ENCODE results near the gene FAM118B.

FAM118B gene

GRCh38 chr11:126225295-126225665, 13.7 kb downstream of the FAM118B start:
- H3K4me2 ChIP-seq (ENCODE audit: low read length, poor library complexity, severe bottlenecking), result no peak overlapping the region
- 100% methylated on average over 1 of the region's 2 CpGs for WGBS

GRCh38 chr11:126226334-126227084, 14.9 kb downstream of the FAM118B start:
- DNase-seq, result no peak
- Histone ChIP-seq H3K27ac (ENCODE audit: low read length, poor library complexity, severe bottlenecking) (no peak overlapping the region), H3K18ac (ENCODE audit: low read depth in 1 of 2, low read length in 2 of 2) (no peak overlapping the region), H3K9me3 (ENCODE audit: control insufficient read depth, low read length) (no peaks in the 10 kb centered on the region), H2BK15ac (ENCODE audit: low read depth, poor library complexity, severe bottlenecking) (no peak overlapping the region), H3K36me3 (ENCODE audit: control insufficient read depth in 1 of 2, insufficient read depth in 2 of 2, low read depth in 1 of 2, low read length in 2 of 2) (peaks cover 0 to 11% of the 10 kb centered on the region in 2 experiments), H4K91ac (ENCODE audit: low read length) (no peak overlapping the region), H3K9ac (ENCODE audit: low read length) (no peak overlapping the region), H2AFZ (ENCODE audit: low read depth, low read length) (no peak overlapping the region), H4K8ac (ENCODE audit: low read length) (no peak overlapping the region), H3K27me3 (ENCODE audit: control insufficient read depth in 1 of 2, insufficient read depth in 1 of 2, low read length in 2 of 2) (no peaks in the 10 kb centered on the region), H3K4me2 (ENCODE audit: low read length, poor library complexity, severe bottlenecking) (no peak overlapping the region), H3K79me1 (replicated peaks; ENCODE audit: low read length, poor library complexity, severe bottlenecking) (peaks cover 23% of the 10 kb centered on the region), H2BK5ac (ENCODE audit: low read depth, low read length, poor library complexity, severe bottlenecking) (no peak overlapping the region), H2BK12ac (ENCODE audit: low read length in 2 of 2) (no peak overlapping the region), H3K4ac (ENCODE audit: low read depth in 1 of 2, low read length in 2 of 2) (no peak overlapping the region), H2AK5ac (ENCODE audit: low read length, severe bottlenecking) (no peak overlapping the region), H3K4me3 (ENCODE audit: insufficient read depth in 1 of 2, low read depth in 1 of 2, low read length in 2 of 2) (no peak overlapping the region), H3K14ac (ENCODE audit: low read length in 2 of 2) (no peak overlapping the region), H3K23ac (ENCODE audit: low read length in 2 of 2) (no peak overlapping the region), H3K4me1 (ENCODE audit: control insufficient read depth, insufficient read depth, low read depth, low read length) (no peaks in the 10 kb centered on the region), H2BK120ac (ENCODE audit: low read depth, low read length) (no peak overlapping the region)
- 96% methylated on average over 8 of the region's 15 CpGs for WGBS

More at GRCh38 chr11:126225295-126225665, 13.7 kb downstream of the FAM118B start:
- Histone ChIP-seq H3K4me1 (ENCODE audit: control insufficient read depth, insufficient read depth, low read depth, low read length) (no peaks in the 10 kb centered on the region), H3K14ac (ENCODE audit: low read length in 2 of 2) (no peak overlapping the region), H3K27ac (ENCODE audit: low read length, poor library complexity, severe bottlenecking) (no peak overlapping the region), H2AK5ac (ENCODE audit: low read length, severe bottlenecking) (no peak overlapping the region), H2AFZ (ENCODE audit: low read depth, low read length) (no peak overlapping the region), H2BK5ac (ENCODE audit: low read depth, low read length, poor library complexity, severe bottlenecking) (no peak overlapping the region), H3K27me3 (ENCODE audit: control insufficient read depth in 1 of 2, insufficient read depth in 1 of 2, low read length in 2 of 2) (no peaks in the 10 kb centered on the region), H3K36me3 (ENCODE audit: control insufficient read depth in 1 of 2, insufficient read depth in 2 of 2, low read depth in 1 of 2, low read length in 2 of 2) (peaks cover 0 to 3% of the 10 kb centered on the region in 2 experiments), H3K9me3 (ENCODE audit: control insufficient read depth, low read length) (no peaks in the 10 kb centered on the region), H4K91ac (ENCODE audit: low read length) (no peak overlapping the region), H2BK12ac (ENCODE audit: low read length in 2 of 2) (no peak overlapping the region), H2BK15ac (ENCODE audit: low read depth, poor library complexity, severe bottlenecking) (no peak overlapping the region), H3K9ac (ENCODE audit: low read length) (no peak overlapping the region), H3K4ac (ENCODE audit: low read depth in 1 of 2, low read length in 2 of 2) (no peak overlapping the region), H2BK120ac (ENCODE audit: low read depth, low read length) (no peak overlapping the region), H3K23ac (ENCODE audit: low read length in 2 of 2) (no peak overlapping the region), H3K4me3 (ENCODE audit: insufficient read depth in 1 of 2, low read depth in 1 of 2, low read length in 2 of 2) (no peak overlapping the region), H3K18ac (ENCODE audit: low read depth in 1 of 2, low read length in 2 of 2) (no peak overlapping the region), H3K79me1 (replicated peaks; ENCODE audit: low read length, poor library complexity, severe bottlenecking) (peaks cover 26% of the 10 kb centered on the region), H4K8ac (ENCODE audit: low read length) (no peak overlapping the region)
- DNase-seq, result no peak

GRCh38 chr11:126229858-126230540, 18.4 kb downstream of the FAM118B start:
- WGBS, result 97% methylated on average over 3 of the region's 3 CpGs

GRCh38 chr11:126231725-126232459, 20.3 kb downstream of the FAM118B start:
- Histone ChIP-seq H4K8ac (ENCODE audit: low read length) (no peak overlapping the region), H2BK12ac (ENCODE audit: low read length in 2 of 2) (no peak overlapping the region), H3K9me3 (ENCODE audit: control insufficient read depth, low read length) (no peaks in the 10 kb centered on the region), H2BK120ac (ENCODE audit: low read depth, low read length) (no peak overlapping the region), H3K14ac (ENCODE audit: low read length in 2 of 2) (no peak overlapping the region), H3K18ac (ENCODE audit: low read depth in 1 of 2, low read length in 2 of 2) (no peak overlapping the region), H4K91ac (ENCODE audit: low read length) (no peak overlapping the region), H2BK15ac (ENCODE audit: low read depth, poor library complexity, severe bottlenecking) (no peak overlapping the region), H3K4me1 (ENCODE audit: control insufficient read depth, insufficient read depth, low read depth, low read length) (peaks cover 1% of the 10 kb centered on the region), H3K36me3 (ENCODE audit: control insufficient read depth in 1 of 2, insufficient read depth in 2 of 2, low read depth in 1 of 2, low read length in 2 of 2) (peaks cover 0 to 26% of the 10 kb centered on the region in 2 experiments), H2AK5ac (ENCODE audit: low read length, severe bottlenecking) (no peak overlapping the region), H3K4ac (ENCODE audit: low read depth in 1 of 2, low read length in 2 of 2) (no peak overlapping the region), H3K79me1 (replicated peaks; ENCODE audit: low read length, poor library complexity, severe bottlenecking) (peaks cover 16% of the 10 kb centered on the region), H3K9ac (ENCODE audit: low read length) (no peak overlapping the region), H3K27me3 (ENCODE audit: control insufficient read depth in 1 of 2, insufficient read depth in 1 of 2, low read length in 2 of 2) (no peaks in the 10 kb centered on the region), H3K4me2 (ENCODE audit: low read length, poor library complexity, severe bottlenecking) (no peak overlapping the region), H2BK5ac (ENCODE audit: low read depth, low read length, poor library complexity, severe bottlenecking) (no peak overlapping the region), H3K27ac (ENCODE audit: low read length, poor library complexity, severe bottlenecking) (no peak overlapping the region), H3K23ac (ENCODE audit: low read length in 2 of 2) (no peak overlapping the region), H3K4me3 (ENCODE audit: insufficient read depth in 1 of 2, low read depth in 1 of 2, low read length in 2 of 2) (no peak overlapping the region), H2AFZ (ENCODE audit: low read depth, low read length) (no peak overlapping the region)
- peak; percentile 63 for DNase-seq
- 99% methylated on average over 6 of the region's 6 CpGs for WGBS

More at GRCh38 chr11:126229858-126230540, 18.4 kb downstream of the FAM118B start:
- Histone ChIP-seq H3K4ac (ENCODE audit: low read depth in 1 of 2, low read length in 2 of 2) (no peak overlapping the region), H3K18ac (ENCODE audit: low read depth in 1 of 2, low read length in 2 of 2) (no peak overlapping the region), H3K14ac (ENCODE audit: low read length in 2 of 2) (no peak overlapping the region), H3K4me2 (ENCODE audit: low read length, poor library complexity, severe bottlenecking) (no peak overlapping the region), H2BK12ac (ENCODE audit: low read length in 2 of 2) (no peak overlapping the region), H4K91ac (ENCODE audit: low read length) (no peak overlapping the region), H3K4me1 (ENCODE audit: control insufficient read depth, insufficient read depth, low read depth, low read length) (peaks cover 1% of the 10 kb centered on the region), H3K79me1 (replicated peaks; ENCODE audit: low read length, poor library complexity, severe bottlenecking) (peaks cover 21% of the 10 kb centered on the region), H3K9ac (ENCODE audit: low read length) (no peak overlapping the region), H3K27me3 (ENCODE audit: control insufficient read depth in 1 of 2, insufficient read depth in 1 of 2, low read length in 2 of 2) (no peaks in the 10 kb centered on the region), H2AFZ (ENCODE audit: low read depth, low read length) (no peak overlapping the region), H3K4me3 (ENCODE audit: insufficient read depth in 1 of 2, low read depth in 1 of 2, low read length in 2 of 2) (no peak overlapping the region), H3K23ac (ENCODE audit: low read length in 2 of 2) (no peak overlapping the region), H3K36me3 (ENCODE audit: control insufficient read depth in 1 of 2, insufficient read depth in 2 of 2, low read depth in 1 of 2, low read length in 2 of 2) (peaks cover 0 to 15% of the 10 kb centered on the region in 2 experiments), H2AK5ac (ENCODE audit: low read length, severe bottlenecking) (no peak overlapping the region), H4K8ac (ENCODE audit: low read length) (no peak overlapping the region), H2BK15ac (ENCODE audit: low read depth, poor library complexity, severe bottlenecking) (no peak overlapping the region), H2BK120ac (ENCODE audit: low read depth, low read length) (no peak overlapping the region), H3K27ac (ENCODE audit: low read length, poor library complexity, severe bottlenecking) (no peak overlapping the region), H3K9me3 (ENCODE audit: control insufficient read depth, low read length) (no peaks in the 10 kb centered on the region), H2BK5ac (ENCODE audit: low read depth, low read length, poor library complexity, severe bottlenecking) (no peak overlapping the region)
- DNase-seq, result no peak
